Stromal cell of bone marrow (primary cell): ENCODE measurements around the gene SYNE3.
"Not testable (repeated sequence)": the region's sequence is repeated elsewhere in the genome, so short reads cannot be mapped to it uniquely, and the experiment has no call there.

ENCODE experiments used
- DNase-seq: peaks from one replicate; pipeline ENCODE4 v3.0.0-alpha.2; 2012; ENCODE audit warnings: low read depth

SYNE3 gene

DNA sequence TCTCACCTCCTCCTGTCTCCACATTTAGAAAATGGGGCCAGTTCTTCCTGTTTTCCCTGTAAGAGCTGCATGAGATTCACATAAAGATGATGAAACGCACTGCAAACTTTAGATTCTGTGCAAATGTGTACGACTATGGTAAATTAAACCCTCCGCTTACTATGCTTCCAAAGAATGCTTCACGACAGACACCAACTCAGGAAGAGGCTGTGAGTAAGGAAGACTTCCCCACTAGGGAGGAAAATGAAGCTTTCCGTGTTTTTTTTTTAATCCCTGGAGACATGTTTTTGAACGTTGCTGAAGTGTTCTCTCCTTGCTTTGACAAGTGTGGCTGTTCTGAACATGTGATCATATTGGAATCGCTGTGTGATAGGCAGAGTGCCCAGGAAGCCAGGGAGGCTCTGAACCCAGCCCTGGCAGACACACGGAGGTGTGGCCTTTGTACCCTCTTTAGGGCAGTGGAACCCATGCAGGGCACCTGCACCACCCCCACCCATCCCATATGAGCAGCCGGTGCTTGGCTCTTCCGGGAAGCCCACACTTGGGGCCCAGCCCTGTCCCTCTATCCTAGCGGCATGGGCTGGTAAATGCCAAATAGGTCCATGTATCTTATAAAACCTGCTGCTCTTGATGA is 7.5 kb upstream of the SYNE3 start:
- DNase-seq, result no peak

- DNase-seq, result no peak
Measured at GRCh38 chr14:95523051-95523814, 6.8 kb upstream of the SYNE3 start.

- no peak for DNase-seq
Measured at GRCh38 chr14:95522556-95522955, 6.1 kb upstream of the SYNE3 start.

DNA sequence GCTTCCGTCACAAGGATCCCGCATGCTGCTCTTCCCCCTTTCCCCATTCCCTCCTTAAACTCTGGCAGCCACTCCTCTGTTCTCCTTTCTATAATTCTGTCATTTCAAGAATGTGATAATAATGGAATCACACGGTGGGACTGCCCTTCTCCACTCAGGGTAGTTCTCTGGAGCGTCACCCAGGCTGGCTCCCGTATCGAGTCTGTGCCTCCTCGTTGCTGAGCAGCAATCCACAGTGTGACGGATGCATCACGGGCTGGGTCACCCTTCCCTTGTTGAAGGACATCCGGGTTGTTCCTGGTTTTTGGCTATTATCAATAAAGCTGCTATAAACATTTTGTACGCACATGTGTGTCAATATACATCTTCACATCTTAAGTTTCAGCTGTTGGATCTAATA is 5.7 kb upstream of the SYNE3 start:
- DNase-seq, result no peak

DNA sequence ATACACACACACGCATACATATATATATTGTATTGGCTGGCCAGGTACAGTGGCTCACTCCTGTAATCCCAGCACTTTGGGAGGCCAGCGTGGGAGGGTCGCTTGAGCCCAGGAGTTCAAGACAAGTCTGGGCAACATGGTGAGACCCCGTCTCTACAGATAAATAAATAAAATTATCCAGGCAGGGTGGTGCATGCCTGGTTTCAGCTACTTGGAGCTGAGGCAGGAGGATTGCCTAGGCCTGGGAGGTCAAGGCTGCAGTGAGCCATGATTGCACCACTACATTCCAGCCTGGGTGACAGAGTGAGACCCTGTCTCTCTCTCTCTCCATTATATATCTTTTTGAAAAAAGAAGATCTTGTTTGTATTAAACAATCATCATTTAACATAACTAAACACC is 4.6 kb upstream of the SYNE3 start:
- no peak for DNase-seq

DNA sequence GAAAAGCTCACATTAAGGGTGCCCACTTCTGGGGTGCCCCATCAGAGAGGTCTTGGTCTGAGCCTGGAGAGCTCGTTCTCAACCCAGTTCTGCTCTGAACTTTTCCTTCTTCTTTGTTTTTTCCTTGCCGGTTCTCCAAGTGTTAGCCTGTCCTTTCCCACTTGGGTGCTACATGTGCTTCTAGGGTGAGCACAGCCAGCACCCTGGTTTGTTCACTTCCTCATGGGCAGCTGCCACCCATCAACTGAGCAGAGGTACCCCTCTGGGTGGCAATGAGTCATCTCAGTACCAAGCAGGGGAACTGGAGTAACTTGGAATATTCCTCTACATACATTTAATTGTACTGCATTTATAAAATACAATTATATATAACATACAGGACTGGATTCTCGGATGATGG is 3.9 kb upstream of the SYNE3 start:
- DNase-seq, result no peak

DNA sequence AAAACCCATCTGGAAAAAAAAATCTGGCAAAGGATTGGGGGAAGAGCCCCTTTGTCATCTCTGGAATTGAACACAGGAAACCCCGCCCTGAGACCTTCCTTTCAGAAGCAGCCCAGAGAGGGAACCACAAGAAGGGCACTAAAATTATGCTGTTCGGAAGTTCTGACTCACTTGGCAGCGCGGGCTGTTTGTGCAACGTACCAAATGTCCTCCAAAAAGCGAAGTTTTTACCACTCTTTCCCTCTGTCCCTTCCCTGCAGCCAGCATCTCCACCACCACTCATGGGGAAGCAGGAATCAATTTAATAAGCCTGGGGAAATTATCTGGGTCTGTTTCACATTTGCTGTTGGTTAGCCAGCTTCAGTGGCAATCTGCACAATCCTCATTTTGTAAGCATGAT is 3.2 kb upstream of the SYNE3 start:
- peak; percentile 91 for DNase-seq

- no peak for DNase-seq
Measured at GRCh38 chr14:95518045-95518751, 1.7 kb upstream of the SYNE3 start.

DNA sequence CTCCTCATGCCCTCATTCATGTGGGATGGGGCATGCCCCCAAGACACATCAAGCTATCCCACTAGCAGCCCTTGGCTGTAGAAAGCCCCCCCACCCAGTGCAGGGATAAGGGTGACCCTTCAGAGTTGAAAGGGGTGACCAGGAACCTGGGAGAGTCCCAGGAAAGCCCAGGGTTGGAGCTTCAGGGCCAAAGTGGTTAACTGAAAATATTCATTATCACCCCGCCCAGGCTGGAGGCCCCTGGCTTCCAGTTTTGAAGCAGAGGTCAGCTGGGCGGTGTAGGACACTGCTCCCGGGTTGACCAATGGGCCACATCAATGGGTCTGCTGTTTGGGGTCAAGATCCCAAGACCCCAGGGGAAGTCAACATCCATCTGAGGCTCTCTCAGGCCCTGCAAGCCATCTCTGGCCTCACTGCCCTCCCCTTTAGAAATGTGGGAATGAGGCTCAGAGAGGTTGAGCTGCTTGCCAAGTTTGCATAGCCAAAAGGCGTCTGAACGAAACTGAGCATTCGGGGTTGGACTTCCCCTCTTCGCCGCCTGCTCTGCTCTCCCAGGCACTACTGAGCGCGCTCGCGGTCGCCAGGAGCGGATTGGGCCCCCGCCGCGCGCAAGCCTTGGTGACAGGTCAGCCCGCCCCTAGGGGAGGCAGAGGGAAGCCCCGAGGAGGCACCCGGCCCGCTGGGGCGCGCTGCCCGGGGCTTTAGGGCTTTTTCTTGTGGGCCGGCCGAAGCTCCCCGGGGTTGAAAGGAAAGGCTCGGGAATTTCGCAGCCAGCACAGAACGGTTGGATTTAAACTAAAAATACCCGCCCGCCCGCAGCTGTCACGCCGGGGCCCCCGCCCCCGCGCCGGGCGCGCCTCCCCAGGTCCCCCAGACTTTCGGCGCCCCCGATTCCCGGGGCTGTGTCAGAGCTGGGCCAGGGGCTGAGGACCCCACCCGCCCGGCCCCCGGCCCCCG is 576 bp downstream of the SYNE3 start:
- DNase-seq, result no peak

DNA sequence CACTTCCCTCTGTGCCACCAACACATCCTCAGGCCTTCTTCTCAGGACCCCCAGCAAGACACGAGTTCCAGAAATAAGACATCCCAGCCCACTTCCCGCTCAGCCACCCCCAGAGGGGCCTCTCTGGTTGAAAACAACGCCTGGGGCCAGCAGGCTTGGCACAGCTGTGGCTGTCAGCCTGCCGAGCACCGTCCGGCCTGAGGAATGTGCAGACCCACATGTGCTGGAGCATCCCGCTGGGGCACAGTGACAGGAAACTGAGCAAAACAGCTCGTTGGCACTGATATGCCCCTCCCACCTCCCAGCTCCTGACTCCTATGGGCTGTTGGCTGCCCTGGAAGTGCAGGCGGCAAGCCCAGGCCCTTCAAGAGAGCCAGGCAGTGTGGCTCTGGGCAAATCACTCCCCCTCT is 1.4 kb downstream of the SYNE3 start:
- DNase-seq, result no peak

GRCh38 chr14:95514131-95515079 is 2.0 kb downstream of the SYNE3 start:
- no peak for DNase-seq

GRCh38 chr14:95513291-95513690 is 3.2 kb downstream of the SYNE3 start:
- DNase-seq, result no peak

GRCh38 chr14:95511687-95512086 is 4.8 kb downstream of the SYNE3 start:
- DNase-seq, result no peak

GRCh38 chr14:95510804-95511203 is 5.6 kb downstream of the SYNE3 start:
- no peak for DNase-seq

- DNase-seq, result not testable (repeated sequence)
Measured at GRCh38 chr14:95510344-95510743, 6.1 kb downstream of the SYNE3 start.

DNA sequence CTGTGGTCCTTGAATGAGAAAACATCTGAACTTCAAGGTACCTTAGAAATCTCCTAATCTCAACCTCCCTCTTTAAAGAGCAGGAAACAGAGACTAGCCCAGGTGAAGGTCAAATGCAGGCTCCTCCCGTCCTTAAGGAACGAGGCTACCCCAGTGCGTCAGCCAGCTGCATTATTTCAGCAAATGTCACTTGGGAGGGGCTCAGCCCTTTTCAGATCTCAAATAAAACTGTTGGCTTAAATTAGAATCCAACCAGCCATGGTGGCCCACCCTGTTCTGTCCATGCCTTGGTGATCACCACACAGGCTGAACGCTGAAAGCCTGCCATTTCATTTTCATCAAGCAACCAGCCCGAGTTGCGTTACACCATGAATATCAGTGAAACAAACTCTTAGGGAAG is 7.0 kb downstream of the SYNE3 start:
- DNase-seq, result no peak

- DNase-seq, result no peak
Measured at GRCh38 chr14:95508377-95508776, 8.1 kb downstream of the SYNE3 start.

- DNase-seq, result no peak
Measured at GRCh38 chr14:95507701-95508103, 8.7 kb downstream of the SYNE3 start.

DNA sequence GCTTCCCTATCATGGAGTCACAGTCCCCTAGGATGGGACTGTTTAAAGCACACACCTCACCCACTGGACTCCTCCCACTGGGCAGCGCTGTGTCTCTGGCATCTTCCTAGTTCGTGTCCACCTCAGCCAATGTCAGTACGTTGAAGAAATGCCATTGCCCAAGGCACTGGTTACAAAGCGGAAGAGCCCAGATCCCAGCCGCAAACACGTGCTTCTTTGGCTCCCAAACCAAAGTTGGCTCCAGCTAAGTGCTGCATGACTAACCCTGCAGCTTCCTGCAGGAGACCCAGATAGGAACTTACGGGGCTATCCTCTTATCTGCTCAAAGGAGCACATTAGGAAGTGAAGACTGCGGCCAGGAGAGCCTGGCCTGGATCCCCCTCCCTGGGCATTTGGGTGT is 9.3 kb downstream of the SYNE3 start:
- DNase-seq, result peak; percentile 91

DNA sequence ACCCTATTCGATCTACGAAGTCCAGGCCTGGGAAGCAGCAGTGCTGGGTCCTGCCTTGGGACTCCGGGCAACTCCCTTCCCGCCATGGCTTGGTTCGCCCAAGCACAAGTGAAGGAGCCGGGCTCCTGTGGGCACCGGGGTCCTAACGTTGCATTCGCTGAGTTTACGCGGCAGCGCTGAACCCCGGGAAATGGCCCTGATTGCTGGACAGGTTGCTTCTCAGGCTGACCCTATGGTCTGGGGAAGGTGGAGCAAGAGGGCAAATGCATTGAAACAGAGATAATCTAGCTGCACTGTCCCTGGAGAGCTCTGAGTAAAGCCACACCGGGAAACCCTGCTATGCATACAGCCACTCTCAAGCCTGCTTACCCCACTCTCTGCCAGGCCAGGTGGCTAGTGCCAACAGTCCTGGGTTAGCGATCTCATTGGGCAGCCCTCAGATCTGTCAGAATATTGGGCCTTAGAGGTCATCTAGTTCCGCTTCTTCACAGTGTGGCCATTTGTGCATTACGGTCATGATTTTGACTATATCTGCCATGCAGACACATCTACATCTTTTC is 11.3 kb downstream of the SYNE3 start:
- no peak for DNase-seq
